OCI-LY7 (cell line): ENCODE data around the gene BSCL2. TPM values are rescaled to one million over a fixed set of nuclear protein-coding genes. Genes with fewer than 3 reads are reported as not detected.

Source experiments
- BruUV-seq: library from RNA; stranded (reverse); fragments of 400-500 nt; replicated peaks from 2 replicates; lab custom pipeline; 2021; lab: Mats Ljungman, UMichigan
- CTCF ChIA-PET: fragments of 300-600 bp; sonication (Branson Sonifier 250); formaldehyde crosslinking; loops from one replicate; lab custom pipeline; 2022; ENCODE audit warnings: antibody characterized with exemption; ENCODE audit not compliant: unreplicated experiment; lab: Charles Lee
- POLR2A ChIA-PET: fragments of 300-600 bp; sonication (Branson Sonifier 250); formaldehyde crosslinking; loops from one replicate; lab custom pipeline; 2022; ENCODE audit warnings: antibody characterized with exemption; lab: Charles Lee
- DNase-seq: peaks from one replicate; pipeline ENCODE4 v3.0.0-alpha.2; 2015; ENCODE audit warnings: low spot score
- H2AFZ ChIP-seq: fragments of 200-600 bp; sonication (generic), shearing (Covaris generic); 2 replicates; pipeline ENCODE4 v1.6.1; 2014; ENCODE audit warnings: mild to moderate bottlenecking, antibody characterized with exemption, low read length, moderate library complexity
- H3K27ac ChIP-seq: fragments of 200-600 bp; sonication (generic); 2 replicates; pipeline ENCODE4 v1.5.1; 2014; ENCODE audit warnings: mixed run types, low read depth, mild to moderate bottlenecking, moderate library complexity, low read length, inconsistent platforms; ENCODE audit not compliant: poor library complexity, severe bottlenecking
- H3K36me3 ChIP-seq: fragments of 200-600 bp; sonication (generic); 2 replicates; pipeline ENCODE4 v1.6.1; 2014; ENCODE audit warnings: mild to moderate bottlenecking, antibody characterized with exemption, low read length, moderate library complexity, mixed read lengths; ENCODE audit not compliant: insufficient read depth
- H3K4me1 ChIP-seq: fragments of 200-600 bp; sonication (generic); 2 replicates; pipeline ENCODE4 v1.5.1; 2014; ENCODE audit warnings: mild to moderate bottlenecking, low read length; ENCODE audit not compliant: insufficient read depth, poor library complexity, severe bottlenecking
- H3K4me2 ChIP-seq: fragments of 200-600 bp; sonication (generic); 2 replicates; pipeline ENCODE4 v1.6.1; 2014; ENCODE audit warnings: mild to moderate bottlenecking, low read length
- H3K4me3 ChIP-seq: fragments of 200-600 bp; sonication (generic); 2 replicates; pipeline ENCODE4 v1.5.1; 2014; ENCODE audit warnings: mild to moderate bottlenecking, low read depth, low read length; ENCODE audit not compliant: poor library complexity, severe bottlenecking
- H3K79me2 ChIP-seq: fragments of 200-600 bp; sonication (generic); 2 replicates; pipeline ENCODE4 v1.6.1; 2016; ENCODE audit warnings: low read depth, mild to moderate bottlenecking, low read length, moderate library complexity, mixed read lengths; ENCODE audit not compliant: insufficient read depth
- H3K9me2 ChIP-seq: fragments of 200-600 bp; sonication (generic); 2 replicates; pipeline ENCODE4 v1.6.1; 2016; ENCODE audit warnings: mild to moderate bottlenecking, low read length, mixed read lengths; ENCODE audit not compliant: insufficient read depth
- H3K9me3 ChIP-seq: fragments of 200-600 bp; sonication (generic); 2 replicates; pipeline ENCODE4 v1.6.1; 2014; ENCODE audit warnings: mild to moderate bottlenecking, mixed run types, low read length, mixed read lengths
- H4K20me1 ChIP-seq: fragments of 200-600 bp; sonication (generic); 2 replicates; pipeline ENCODE4 v1.6.1; 2014; ENCODE audit warnings: mild to moderate bottlenecking, antibody characterized with exemption, low read length, moderate library complexity, mixed read lengths; ENCODE audit not compliant: insufficient read depth
- EZH2phosphoT487 ChIP-seq: fragments of 200-600 bp; sonication (generic); IDR thresholded peaks from 2 replicates; pipeline ENCODE4 v1.6.1; 2018; ENCODE audit warnings: low read depth, borderline replicate concordance, mild to moderate bottlenecking, mixed run types, antibody characterized with exemption, low read length, moderate library complexity, mixed read lengths
- intact Hi-C: fragments of 100-400 bp; cut with micrococcal nuclease; formaldehyde crosslinking; loops from one replicate; pipeline ENCODE4 v1.10.0; 2022; ENCODE audit not compliant: unreplicated experiment
- total RNA-seq, 2 experiments: library from RNA; depleted of rRNA in 1 of 2; stranded (reverse); fragments of >200 nt in 1 of 2; shearing (Covaris generic) in 1 of 2; gene quantifications; 2 replicates each; pipeline ENCODE4 v1.2.3, GENCODE V29; 2014 to 2022
- TF ChIP-seq, protein P1 (sequence below): fragments of 200-600 bp; sonication (generic); conservative IDR thresholded peaks from 2 replicates; pipeline ENCODE4 v1.5.1; 2014; ENCODE audit warnings: mild to moderate bottlenecking, antibody characterized with exemption, low read length, moderate library complexity, mixed read lengths

BSCL2 gene
- total RNA-seq, 2 experiments from 2014 or later, result 20.7 to 46.2 TPM

DNA sequence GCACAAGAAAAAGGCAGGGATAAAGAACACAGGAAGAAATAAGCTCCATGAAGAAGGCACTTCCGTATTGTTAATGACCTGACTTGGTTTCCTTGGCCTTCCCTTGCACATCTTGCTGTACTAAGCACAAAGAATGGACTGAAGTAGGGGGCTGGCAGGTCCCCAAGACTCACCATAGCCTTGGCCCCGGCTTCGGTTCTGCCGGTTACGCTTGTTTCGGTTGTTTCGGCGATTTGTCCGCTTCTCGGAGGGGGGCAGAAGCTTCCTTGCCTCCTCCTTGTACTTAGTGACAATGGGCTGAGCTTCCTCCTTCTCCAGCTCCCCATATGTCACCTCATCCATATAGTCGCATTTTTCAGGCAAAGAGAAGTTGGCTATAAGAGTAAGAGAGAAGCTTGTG, 9.6 kb upstream of the BSCL2 start:
- H3K4me1 ChIP-seq, result peaks cover 12% of the 10 kb centered on the region
- CTCF ChIA-PET, result interaction anchor here (1.1 kb wide), 1 partner anchor 11 kb away, joined by 3 read pairs; the partner anchor contains the start of gene HNRNPUL2
- intact Hi-C loops, result no loop called here
- no peak overlapping the region for H3K4me2 ChIP-seq
- no TSS peak for BruUV-seq
- peaks cover 99% of the 10 kb centered on the region for H3K36me3 ChIP-seq
- no peaks in the 10 kb centered on the region for H4K20me1 ChIP-seq
- POLR2A ChIA-PET, result interaction anchor here (0.9 kb wide), 1 partner anchor 118 kb away, joined by 3 read pairs; no protein-coding TSS in a partner anchor
- H3K9me3 ChIP-seq, result no peaks in the 10 kb centered on the region
- H3K9me2 ChIP-seq, result no peaks in the 10 kb centered on the region
- TF ChIP-seq, protein P1, sequence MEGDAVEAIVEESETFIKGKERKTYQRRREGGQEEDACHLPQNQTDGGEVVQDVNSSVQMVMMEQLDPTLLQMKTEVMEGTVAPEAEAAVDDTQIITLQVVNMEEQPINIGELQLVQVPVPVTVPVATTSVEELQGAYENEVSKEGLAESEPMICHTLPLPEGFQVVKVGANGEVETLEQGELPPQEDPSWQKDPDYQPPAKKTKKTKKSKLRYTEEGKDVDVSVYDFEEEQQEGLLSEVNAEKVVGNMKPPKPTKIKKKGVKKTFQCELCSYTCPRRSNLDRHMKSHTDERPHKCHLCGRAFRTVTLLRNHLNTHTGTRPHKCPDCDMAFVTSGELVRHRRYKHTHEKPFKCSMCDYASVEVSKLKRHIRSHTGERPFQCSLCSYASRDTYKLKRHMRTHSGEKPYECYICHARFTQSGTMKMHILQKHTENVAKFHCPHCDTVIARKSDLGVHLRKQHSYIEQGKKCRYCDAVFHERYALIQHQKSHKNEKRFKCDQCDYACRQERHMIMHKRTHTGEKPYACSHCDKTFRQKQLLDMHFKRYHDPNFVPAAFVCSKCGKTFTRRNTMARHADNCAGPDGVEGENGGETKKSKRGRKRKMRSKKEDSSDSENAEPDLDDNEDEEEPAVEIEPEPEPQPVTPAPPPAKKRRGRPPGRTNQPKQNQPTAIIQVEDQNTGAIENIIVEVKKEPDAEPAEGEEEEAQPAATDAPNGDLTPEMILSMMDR, result no peak
- no peak for TF ChIP-seq EZH2phosphoT487
- no peak overlapping the region for H3K27ac ChIP-seq
- H2AFZ ChIP-seq, result no peak overlapping the region
- no peak for DNase-seq
- no peak overlapping the region for H3K4me3 ChIP-seq
- H3K79me2 ChIP-seq, result peaks cover 21% of the 10 kb centered on the region; the same call in 1 of the 2 replicates

DNA sequence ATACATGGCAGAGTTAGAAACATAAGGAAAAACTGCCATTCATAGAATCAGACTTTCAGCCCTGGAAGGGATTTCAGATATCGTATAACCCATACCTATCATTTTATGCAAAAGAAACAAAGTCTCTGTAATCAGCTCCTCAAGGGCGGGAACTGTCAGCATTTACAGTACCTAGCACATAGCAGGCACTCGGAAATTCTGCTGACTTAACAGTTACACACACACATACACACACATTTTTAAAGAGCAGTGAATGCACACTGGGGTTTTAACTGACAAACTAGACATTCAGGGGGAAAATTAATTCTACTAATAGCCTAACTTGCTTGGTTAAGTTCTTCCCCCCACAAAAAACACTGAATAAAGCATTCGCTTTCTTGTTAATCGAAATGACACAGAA, 9.0 kb upstream of the BSCL2 start:
- Histone ChIP-seq H3K36me3 (peaks cover 99% of the 10 kb centered on the region), H3K9me3 (no peaks in the 10 kb centered on the region), H4K20me1 (no peaks in the 10 kb centered on the region), H3K4me3 (no peak overlapping the region), H3K4me2 (no peak overlapping the region), H3K27ac (no peak overlapping the region), H3K79me2 (peaks cover 15% of the 10 kb centered on the region; the same call in 1 of the 2 replicates), H3K4me1 (peaks cover 12% of the 10 kb centered on the region), H2AFZ (no peak overlapping the region), H3K9me2 (no peaks in the 10 kb centered on the region)
- BruUV-seq, result no TSS peak
- CTCF ChIA-PET, result no interaction called here
- TF ChIP-seq, protein P1, result no peak
- TF ChIP-seq EZH2phosphoT487, result no peak
- POLR2A ChIA-PET, result interaction anchor here (0.9 to 1.2 kb wide), 2 partner anchors 11 to 117 kb away, joined by 3 to 6 read pairs; partner anchors contain the start of gene HNRNPUL2
- intact Hi-C loops, result no loop called here
- no peak for DNase-seq
